Activated B cell treated with CpG ODN at 0.5 μM for 24 hours (primary cell): Measurements from ENCODE around the gene TBC1D25. TPM values are rescaled to one million over a fixed set of nuclear protein-coding genes. Genes with fewer than 3 reads are reported as not detected.

Experiments used
- ATAC-seq: fragments of 200-7000 bp; cut with Tn5 transposase; one replicate; pipeline ENCODE4 v1.10.0; 2021; ENCODE audit warnings: low read depth, mild to moderate bottlenecking, moderate library complexity
- CTCF ChIA-PET: fragments of 350-600 bp; sonication (Branson Sonifier 250); formaldehyde crosslinking; loops from one replicate; lab custom pipeline; 2021; ENCODE audit warnings: antibody characterized with exemption; lab: Charles Lee
- POLR2A ChIA-PET: fragments of 350-600 bp; sonication (Branson Sonifier 250); formaldehyde crosslinking; loops from one replicate; lab custom pipeline; 2021; ENCODE audit warnings: antibody characterized with exemption; lab: Charles Lee
- DNase-seq: peaks from one replicate; pipeline ENCODE4 v3.0.0; 2022
- H3K27ac Mint-ChIP-seq: one replicate; pipeline ENCODE4 v1.8.0; 2020; ENCODE audit warnings: mixed read lengths
- H3K27me3 Mint-ChIP-seq: one replicate; pipeline ENCODE4 v1.8.0; 2021; ENCODE audit warnings: mixed read lengths
- H3K36me3 Mint-ChIP-seq: one replicate; pipeline ENCODE4 v1.8.0; 2021; ENCODE audit warnings: low read depth, mixed read lengths
- H3K4me1 Mint-ChIP-seq: one replicate; pipeline ENCODE4 v1.8.0; 2021; ENCODE audit warnings: mixed read lengths
- H3K4me3 Mint-ChIP-seq: one replicate; pipeline ENCODE4 v1.8.0; 2020; ENCODE audit warnings: mild to moderate bottlenecking, mixed read lengths
- H3K9me3 Mint-ChIP-seq: one replicate; pipeline ENCODE4 v1.8.0; 2020; ENCODE audit warnings: mixed read lengths
- intact Hi-C: fragments of 100-400 bp; cut with micrococcal nuclease; formaldehyde crosslinking; loops from one replicate; pipeline ENCODE4 v1.15.1; 2024
- total RNA-seq: library from RNA; stranded (reverse); gene quantifications from 2 replicates; pipeline ENCODE4 v1.2.3, GENCODE V29; 2022
- TF ChIP-seq, protein P1 (sequence below): fragments of 200-600 bp; IDR thresholded peaks from one replicate; pipeline ENCODE4 v1.8.0; 2022; ENCODE audit warnings: antibody characterized with exemption, mild to moderate bottlenecking

The TBC1D25 gene, protein sequence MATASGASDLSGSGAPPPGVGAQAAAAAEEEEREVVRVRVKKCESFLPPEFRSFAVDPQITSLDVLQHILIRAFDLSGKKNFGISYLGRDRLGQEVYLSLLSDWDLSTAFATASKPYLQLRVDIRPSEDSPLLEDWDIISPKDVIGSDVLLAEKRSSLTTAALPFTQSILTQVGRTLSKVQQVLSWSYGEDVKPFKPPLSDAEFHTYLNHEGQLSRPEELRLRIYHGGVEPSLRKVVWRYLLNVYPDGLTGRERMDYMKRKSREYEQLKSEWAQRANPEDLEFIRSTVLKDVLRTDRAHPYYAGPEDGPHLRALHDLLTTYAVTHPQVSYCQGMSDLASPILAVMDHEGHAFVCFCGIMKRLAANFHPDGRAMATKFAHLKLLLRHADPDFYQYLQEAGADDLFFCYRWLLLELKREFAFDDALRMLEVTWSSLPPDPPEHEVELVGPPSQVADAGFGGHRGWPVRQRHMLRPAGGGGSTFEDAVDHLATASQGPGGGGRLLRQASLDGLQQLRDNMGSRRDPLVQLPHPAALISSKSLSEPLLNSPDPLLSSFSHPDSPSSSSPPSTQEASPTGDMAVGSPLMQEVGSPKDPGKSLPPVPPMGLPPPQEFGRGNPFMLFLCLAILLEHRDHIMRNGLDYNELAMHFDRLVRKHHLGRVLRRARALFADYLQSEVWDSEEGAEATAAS
- total RNA-seq, result 16.4 and 19.4 TPM in 2 replicates

DNA sequence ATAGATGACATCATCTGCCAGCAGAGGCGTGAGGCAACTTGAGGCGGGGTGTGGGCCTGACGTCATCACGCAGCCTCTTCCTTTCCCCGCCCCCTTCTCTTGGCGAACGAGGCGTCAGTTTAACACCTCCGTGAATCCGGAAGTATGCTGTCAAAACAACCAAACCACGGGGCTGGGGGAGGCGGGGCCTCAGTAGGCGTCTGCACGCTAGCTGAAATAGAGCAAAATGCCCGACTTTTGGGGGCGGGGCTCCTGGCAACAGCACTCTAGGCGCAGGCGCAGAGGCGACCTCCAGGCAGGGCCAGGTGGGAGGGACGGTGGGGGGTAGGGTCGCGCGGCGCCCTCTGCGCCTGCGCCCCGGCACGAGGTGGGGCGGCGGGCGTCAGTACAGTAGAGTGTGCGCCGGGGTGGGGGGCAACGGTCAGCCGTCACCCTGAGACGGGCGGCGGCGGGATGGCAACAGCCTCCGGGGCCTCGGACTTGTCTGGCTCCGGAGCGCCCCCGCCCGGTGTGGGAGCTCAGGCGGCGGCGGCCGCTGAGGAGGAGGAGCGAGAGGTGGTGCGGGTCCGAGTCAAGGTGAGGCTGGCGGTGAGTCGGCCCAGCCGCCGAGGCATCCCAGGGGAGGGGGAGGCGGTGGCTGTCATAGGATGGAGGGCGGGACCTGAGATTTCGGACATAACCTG lies at the start of gene TBC1D25:
Gene TBC1D25 (plus strand): TSS at position 370 of the 683 bp plus-strand sequence. CDS start 84 bp downstream, at position 454.
- peak within 1 kb of the TSS; percentile 92 for H3K4me3 Mint-ChIP-seq
- H3K9me3 Mint-ChIP-seq, result no peaks in the 10 kb centered on the region
- H3K27me3 Mint-ChIP-seq, result no peaks in the 10 kb centered on the region
- H3K36me3 Mint-ChIP-seq, result peaks cover 19% of the 10 kb centered on the region
- ChIA-PET CTCF (interaction anchor here (0.7 to 1.2 kb wide), 3 partner anchors 35 to 708 kb away, joined by 3 to 4 read pairs (median 3); partner anchors contain the start of gene RBM3), POLR2A (interaction anchor here (0.6 to 2.9 kb wide), 25 partner anchors 11 to 1383 kb away, joined by 3 to 45 read pairs (median 4); partner anchors contain the start of genes EBP, ELK1, GRIPAP1 and HDAC6)
- H3K4me1 Mint-ChIP-seq, result peaks cover 20% of the 10 kb centered on the region
- peak within 1 kb of the TSS; percentile 95 for H3K27ac Mint-ChIP-seq
- ATAC-seq (peak; percentile 78), DNase-seq (peak; percentile 84)
- TF ChIP-seq, protein P1, sequence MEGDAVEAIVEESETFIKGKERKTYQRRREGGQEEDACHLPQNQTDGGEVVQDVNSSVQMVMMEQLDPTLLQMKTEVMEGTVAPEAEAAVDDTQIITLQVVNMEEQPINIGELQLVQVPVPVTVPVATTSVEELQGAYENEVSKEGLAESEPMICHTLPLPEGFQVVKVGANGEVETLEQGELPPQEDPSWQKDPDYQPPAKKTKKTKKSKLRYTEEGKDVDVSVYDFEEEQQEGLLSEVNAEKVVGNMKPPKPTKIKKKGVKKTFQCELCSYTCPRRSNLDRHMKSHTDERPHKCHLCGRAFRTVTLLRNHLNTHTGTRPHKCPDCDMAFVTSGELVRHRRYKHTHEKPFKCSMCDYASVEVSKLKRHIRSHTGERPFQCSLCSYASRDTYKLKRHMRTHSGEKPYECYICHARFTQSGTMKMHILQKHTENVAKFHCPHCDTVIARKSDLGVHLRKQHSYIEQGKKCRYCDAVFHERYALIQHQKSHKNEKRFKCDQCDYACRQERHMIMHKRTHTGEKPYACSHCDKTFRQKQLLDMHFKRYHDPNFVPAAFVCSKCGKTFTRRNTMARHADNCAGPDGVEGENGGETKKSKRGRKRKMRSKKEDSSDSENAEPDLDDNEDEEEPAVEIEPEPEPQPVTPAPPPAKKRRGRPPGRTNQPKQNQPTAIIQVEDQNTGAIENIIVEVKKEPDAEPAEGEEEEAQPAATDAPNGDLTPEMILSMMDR, result no peak
- intact Hi-C loops, result loop anchor here (1.0 kb wide), 6 partner anchors 18 to 419 kb away; partner anchors contain the start of genes EBP, FTSJ1, PORCN and RBM3

DNA sequence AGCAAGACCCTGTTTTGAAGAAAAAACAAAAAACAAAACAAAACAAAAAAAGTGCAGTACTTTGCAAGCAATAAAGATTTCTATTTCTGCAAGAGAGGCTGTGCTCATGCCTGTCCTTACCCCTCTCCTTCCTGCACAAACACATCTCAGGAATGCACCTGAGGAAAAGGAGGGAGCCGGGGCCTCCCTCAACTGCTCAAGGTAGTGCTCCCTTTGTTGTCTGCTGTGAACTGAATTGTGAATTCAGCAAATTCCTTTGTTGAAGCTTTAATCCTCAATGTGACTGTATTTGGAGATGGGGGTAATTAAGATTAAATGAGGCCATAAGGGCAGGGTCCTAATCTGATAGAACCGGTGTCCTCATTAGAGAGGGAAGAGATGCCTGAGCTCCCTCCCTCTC lies 49.6 kb upstream of the TBC1D25 start:
- intact Hi-C loops, result loop anchor here (5.0 kb wide), 1 partner anchor 658 kb away; no protein-coding TSS in a partner anchor
- TF ChIP-seq, protein P1, result no peak
- ChIA-PET POLR2A (no interaction called here), CTCF (no interaction called here)
- H3K9me3 Mint-ChIP-seq, result no peaks in the 10 kb centered on the region
- no peak overlapping the region for H3K27ac Mint-ChIP-seq
- ATAC-seq, result no peak
- H3K4me3 Mint-ChIP-seq, result no peak overlapping the region
- no peak for DNase-seq
- no peaks in the 10 kb centered on the region for H3K27me3 Mint-ChIP-seq
- peaks cover 7% of the 10 kb centered on the region for H3K36me3 Mint-ChIP-seq
- H3K4me1 Mint-ChIP-seq, result no peaks in the 10 kb centered on the region

DNA sequence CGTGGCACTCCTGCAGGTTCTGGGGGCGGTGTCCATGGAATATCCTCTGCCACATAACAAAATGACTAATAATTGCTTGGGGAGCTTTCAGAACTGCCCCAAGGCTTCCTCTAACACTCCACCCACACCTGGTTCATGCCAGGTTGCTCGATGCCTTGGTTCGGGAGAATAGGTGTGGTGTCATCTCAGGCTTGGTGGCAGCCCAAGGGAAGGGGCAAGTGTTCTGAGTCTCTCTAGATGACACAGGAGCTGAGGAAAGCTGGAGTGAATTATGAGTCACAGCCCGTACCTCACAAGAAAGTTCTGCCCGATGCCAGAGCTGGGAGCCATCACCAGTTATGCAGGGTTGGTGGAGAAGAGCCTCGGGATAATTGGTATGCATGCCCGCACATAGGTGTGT lies 48.9 kb upstream of the TBC1D25 start:
- no peaks in the 10 kb centered on the region for H3K4me1 Mint-ChIP-seq
- POLR2A ChIA-PET, result no interaction called here
- intact Hi-C loops, result loop anchor here (5.0 kb wide), 1 partner anchor 658 kb away; no protein-coding TSS in a partner anchor
- no peak for DNase-seq
- peaks cover 4% of the 10 kb centered on the region for H3K36me3 Mint-ChIP-seq
- TF ChIP-seq, protein P1, result no peak
- no peak overlapping the region for H3K27ac Mint-ChIP-seq
- H3K4me3 Mint-ChIP-seq, result no peak overlapping the region
- H3K9me3 Mint-ChIP-seq, result no peaks in the 10 kb centered on the region
- H3K27me3 Mint-ChIP-seq, result no peaks in the 10 kb centered on the region
- CTCF ChIA-PET, result no interaction called here
- no peak for ATAC-seq

DNA sequence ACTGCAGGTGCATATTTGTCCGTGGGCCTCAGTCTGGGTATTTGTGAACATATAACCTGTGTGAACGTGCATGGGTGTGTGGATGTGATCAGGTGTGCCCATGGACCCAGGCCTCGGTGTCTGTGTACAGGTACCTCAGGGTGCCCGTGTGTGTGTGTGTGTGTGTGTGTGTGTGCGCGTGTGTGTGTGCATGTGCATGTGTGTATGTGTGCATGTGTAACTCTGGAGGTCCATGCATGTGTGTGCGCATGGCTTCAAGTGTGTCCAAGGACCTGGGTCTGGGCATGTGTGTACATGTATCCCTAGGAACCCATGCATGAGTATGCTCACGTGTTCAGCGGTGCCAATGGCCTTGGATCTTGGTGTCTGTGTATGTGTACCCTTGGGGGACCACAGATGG lies 47.7 kb upstream of the TBC1D25 start:
- DNase-seq (no peak), ATAC-seq (no peak)
- Mint-ChIP-seq H3K4me1 (no peaks in the 10 kb centered on the region), H3K36me3 (peaks cover 4% of the 10 kb centered on the region), H3K9me3 (no peaks in the 10 kb centered on the region), H3K4me3 (no peak overlapping the region), H3K27ac (no peak overlapping the region), H3K27me3 (no peaks in the 10 kb centered on the region)
- ChIA-PET CTCF (no interaction called here), POLR2A (no interaction called here)
- intact Hi-C loops, result loop anchor here (5.0 kb wide), 1 partner anchor 660 kb away; no protein-coding TSS in a partner anchor
- TF ChIP-seq, protein P1, result no peak
